Skeletal muscle tissue (tissue), 4 donors: ENCODE results near the gene TRIM14. TPM values are rescaled to one million over a fixed set of nuclear protein-coding genes. Genes with fewer than 3 reads are reported as not detected.

Experiments used
- H3K27ac ChIP-seq: one replicate; pipeline ENCODE4 v1.7.0; 2013; ENCODE audit warnings: mild to moderate bottlenecking, low read depth, low read length, inconsistent platforms
- H3K27me3 ChIP-seq, 3 donors: one replicate each; pipeline ENCODE4 v1.7.0; 2013; ENCODE audit warnings: low read length in 3 of 3; ENCODE audit not compliant: control insufficient read depth in 3 of 3, insufficient read depth in 3 of 3
- H3K36me3 ChIP-seq, 3 donors: one replicate each; pipeline ENCODE4 v1.7.0; 2013; ENCODE audit warnings: low read length in 3 of 3; ENCODE audit not compliant: control insufficient read depth in 3 of 3, insufficient read depth in 3 of 3
- H3K4me1 ChIP-seq, 3 donors: one replicate each; pipeline ENCODE4 v1.7.0; 2013; ENCODE audit warnings: low read length in 3 of 3, mild to moderate bottlenecking in 3 of 3; ENCODE audit not compliant: control insufficient read depth in 3 of 3, insufficient read depth in 3 of 3
- H3K4me3 ChIP-seq, 3 donors: one replicate each; pipeline ENCODE4 v1.7.0; 2013; ENCODE audit warnings: low read length in 3 of 3
- H3K9ac ChIP-seq, 3 donors: one replicate each; pipeline ENCODE4 v1.7.0; 2013; ENCODE audit warnings: low read length in 3 of 3, mild to moderate bottlenecking in 3 of 3, moderate library complexity in 2 of 3, low read depth in 1 of 3
- H3K9me3 ChIP-seq, 3 donors: one replicate each; pipeline ENCODE4 v1.7.0; 2013; ENCODE audit warnings: low read length in 3 of 3; ENCODE audit not compliant: control insufficient read depth in 3 of 3
- total RNA-seq: library from RNA; depleted of rRNA; stranded (reverse); fragments of >200 nt; gene quantifications from one replicate; pipeline ENCODE4 v1.2.3, GENCODE V29; 2014
- donor health status: Osteomylitis.

TRIM14 gene
- total RNA-seq, 1 donor from 2014 or later = 1.0 TPM

DNA sequence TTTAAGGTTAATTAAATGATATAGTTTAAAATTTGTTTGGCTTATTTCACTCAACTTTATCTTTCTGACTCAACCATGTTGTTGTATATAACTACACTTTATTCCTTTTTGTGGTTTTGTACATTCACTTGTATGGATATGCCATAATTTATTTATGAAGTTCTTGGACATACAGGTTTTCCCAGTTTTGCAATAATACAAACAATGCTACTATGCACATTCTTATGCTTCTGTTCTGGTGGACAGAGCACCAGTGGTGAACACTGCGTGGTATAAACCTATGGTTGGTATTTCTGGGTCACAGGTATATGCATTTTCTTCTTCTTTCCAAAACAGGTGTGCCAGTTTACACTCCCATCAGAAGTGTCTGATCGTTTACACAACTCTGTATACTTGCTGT, 35.7 kb upstream of the TRIM14 start:
- H3K4me3 ChIP-seq = no peak overlapping the region
- no peak overlapping the region for H3K27ac ChIP-seq
- H3K9me3 ChIP-seq = no peaks in the 10 kb centered on the region
- H3K4me1 ChIP-seq = no peaks in the 10 kb centered on the region
- no peak overlapping the region for H3K9ac ChIP-seq
- no peaks in the 10 kb centered on the region for H3K36me3 ChIP-seq
- H3K27me3 ChIP-seq = no peaks in the 10 kb centered on the region

GRCh38 chr9:98152526-98152925, 33.5 kb upstream of the TRIM14 start:
- Histone ChIP-seq H3K9ac (no peak overlapping the region), H3K4me1 (no peaks in the 10 kb centered on the region), H3K9me3 (no peaks in the 10 kb centered on the region), H3K27me3 (no peaks in the 10 kb centered on the region), H3K4me3 (no peak overlapping the region), H3K36me3 (no peaks in the 10 kb centered on the region), H3K27ac (no peak overlapping the region)

- H3K36me3 ChIP-seq = no peaks in the 10 kb centered on the region
- no peak overlapping the region for H3K27ac ChIP-seq
- no peaks in the 10 kb centered on the region for H3K4me1 ChIP-seq
- no peak overlapping the region for H3K4me3 ChIP-seq
- H3K9ac ChIP-seq = no peak overlapping the region
- no peaks in the 10 kb centered on the region for H3K9me3 ChIP-seq
- no peaks in the 10 kb centered on the region for H3K27me3 ChIP-seq
Observed at GRCh38 chr9:98150721-98151120, 31.7 kb upstream of the TRIM14 start.

DNA sequence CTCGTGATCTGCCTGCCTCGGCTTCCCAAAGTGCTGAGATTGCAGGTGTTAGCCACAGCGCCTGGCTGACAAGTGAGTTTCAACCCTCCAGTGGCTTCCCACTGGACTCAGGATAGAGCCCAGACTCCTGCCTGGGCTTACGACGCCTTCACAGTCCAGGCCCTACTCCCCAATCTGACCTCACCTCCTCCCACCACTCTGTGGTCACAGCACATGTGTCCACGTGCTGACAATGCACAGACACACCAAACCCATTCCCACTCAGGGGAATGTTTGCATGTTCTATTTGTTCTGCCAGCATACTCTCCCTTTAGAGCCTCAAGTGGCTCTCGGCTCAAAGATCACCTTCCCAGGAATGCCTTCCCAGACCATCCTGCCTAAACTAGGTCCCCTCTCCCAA, 31.1 kb upstream of the TRIM14 start:
- Histone ChIP-seq H3K27ac (no peak overlapping the region), H3K4me3 (no peak overlapping the region), H3K27me3 (no peaks in the 10 kb centered on the region), H3K4me1 (no peaks in the 10 kb centered on the region), H3K36me3 (no peaks in the 10 kb centered on the region), H3K9ac (no peak overlapping the region), H3K9me3 (no peaks in the 10 kb centered on the region)

DNA sequence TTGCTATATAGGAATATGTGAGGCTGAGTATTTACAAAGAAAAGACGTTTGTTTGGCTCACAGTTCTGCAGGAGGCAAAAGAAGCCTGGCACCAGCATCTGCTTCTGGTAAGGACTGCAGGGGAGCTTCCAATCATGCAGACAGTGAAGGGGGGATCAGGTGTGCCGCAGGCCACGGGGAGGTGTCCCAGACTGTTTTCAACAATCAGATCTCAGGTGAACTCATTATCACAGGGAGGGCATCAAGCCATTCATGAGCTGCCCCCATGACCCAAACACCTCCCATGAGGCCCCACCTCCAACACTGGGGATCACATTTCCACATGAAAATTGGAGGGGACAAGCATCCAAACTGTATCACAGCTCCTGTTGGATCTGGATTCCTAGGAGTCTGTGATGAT, 30.4 kb upstream of the TRIM14 start:
- Histone ChIP-seq H3K9me3 (no peaks in the 10 kb centered on the region), H3K9ac (no peak overlapping the region), H3K27ac (no peak overlapping the region)

GRCh38 chr9:98148486-98148885, 29.5 kb upstream of the TRIM14 start:
- H3K9me3 ChIP-seq = no peaks in the 10 kb centered on the region
- H3K27ac ChIP-seq = no peak overlapping the region
- peaks cover 0 to 4% (median 0%) of the 10 kb centered on the region in 3 donors for H3K27me3 ChIP-seq
- H3K9ac ChIP-seq = no peak overlapping the region
- no peaks in the 10 kb centered on the region for H3K36me3 ChIP-seq
- no peaks in the 10 kb centered on the region for H3K4me1 ChIP-seq
- no peak overlapping the region for H3K4me3 ChIP-seq

More for the DNA sequence above, 30.4 kb upstream of the TRIM14 start:
- H3K4me1 ChIP-seq = no peaks in the 10 kb centered on the region
- no peaks in the 10 kb centered on the region for H3K36me3 ChIP-seq
- peaks cover 0 to 4% (median 0%) of the 10 kb centered on the region in 3 donors for H3K27me3 ChIP-seq
- H3K4me3 ChIP-seq = no peak overlapping the region

- H3K9ac ChIP-seq = no peak overlapping the region
- no peaks in the 10 kb centered on the region for H3K9me3 ChIP-seq
- no peak overlapping the region for H3K4me3 ChIP-seq
- H3K4me1 ChIP-seq = no peaks in the 10 kb centered on the region
- H3K27me3 ChIP-seq = peaks cover 0 to 4% (median 0%) of the 10 kb centered on the region in 3 donors
- no peak overlapping the region for H3K27ac ChIP-seq
- no peaks in the 10 kb centered on the region for H3K36me3 ChIP-seq
Observed at GRCh38 chr9:98147582-98147981, 28.6 kb upstream of the TRIM14 start.

DNA sequence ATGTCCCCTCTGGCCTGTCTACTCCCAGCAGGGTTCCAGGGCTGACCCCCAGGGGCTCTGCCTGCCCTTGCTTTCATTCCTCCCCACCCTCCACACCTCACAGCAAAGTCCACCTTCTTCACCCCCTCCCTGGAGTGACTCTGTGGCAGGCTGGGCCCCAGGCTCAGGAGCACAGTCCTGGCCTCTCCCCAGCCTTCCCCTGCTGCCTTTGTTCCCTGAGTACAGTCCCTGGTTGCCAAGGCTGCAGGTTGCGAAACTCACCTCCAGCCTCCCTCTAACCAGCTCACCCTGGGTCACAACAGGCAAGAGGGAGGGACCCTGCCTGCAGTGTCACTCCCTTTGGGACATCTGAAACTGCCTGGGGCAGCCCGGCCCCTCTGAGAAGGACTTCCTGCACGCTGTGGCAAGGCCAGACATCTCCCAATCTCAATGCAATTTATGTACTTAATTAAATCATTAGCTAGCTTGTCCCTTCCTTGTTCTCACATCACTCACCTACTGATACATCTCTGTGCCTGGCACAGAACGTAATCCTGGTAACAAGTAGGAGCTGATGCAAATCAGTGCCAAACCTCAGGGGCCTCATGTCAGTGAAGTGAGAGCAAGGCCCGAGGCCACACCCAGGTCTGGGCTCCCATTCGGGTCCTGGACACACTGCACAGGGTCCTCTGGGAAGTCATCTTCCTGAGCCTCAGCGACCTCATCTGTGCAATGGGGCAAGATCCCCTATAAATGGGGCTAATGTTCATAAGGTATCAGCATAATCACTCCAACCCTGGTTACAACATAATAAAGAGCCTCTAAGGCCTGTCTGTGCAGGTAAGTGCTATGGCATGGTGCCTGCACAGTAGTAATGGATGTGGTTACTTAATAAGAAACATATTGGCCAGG, 27.3 kb upstream of the TRIM14 start:
- H3K9me3 ChIP-seq = no peaks in the 10 kb centered on the region
- H3K27me3 ChIP-seq = peaks cover 0 to 4% (median 0%) of the 10 kb centered on the region in 3 donors
- no peak overlapping the region for H3K27ac ChIP-seq
- H3K4me1 ChIP-seq = no peaks in the 10 kb centered on the region
- H3K36me3 ChIP-seq = no peaks in the 10 kb centered on the region
- H3K9ac ChIP-seq = no peak overlapping the region
- H3K4me3 ChIP-seq = no peak overlapping the region

DNA sequence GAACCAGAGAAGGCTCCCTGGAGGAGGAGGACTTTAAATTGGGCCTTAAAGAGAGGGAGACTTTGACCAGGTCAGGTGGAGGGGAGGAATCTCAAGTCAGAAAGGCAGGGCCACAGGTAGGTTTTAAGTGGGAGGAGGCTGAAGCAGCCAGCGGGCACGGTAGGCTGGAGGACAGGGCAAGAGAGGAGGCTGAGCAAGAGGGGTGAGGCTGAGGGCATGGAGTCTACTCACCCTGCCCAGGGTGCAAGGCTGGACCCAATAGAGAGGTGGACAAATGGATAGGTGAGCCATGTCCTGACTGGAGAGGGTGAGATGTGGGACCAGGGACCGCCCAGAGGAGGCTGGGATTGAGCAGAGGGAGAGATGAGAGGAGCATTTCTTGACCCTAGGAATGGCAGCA, 25.6 kb upstream of the TRIM14 start:
- Histone ChIP-seq H3K27ac (no peak overlapping the region), H3K9me3 (no peaks in the 10 kb centered on the region), H3K9ac (no peak overlapping the region), H3K4me1 (no peaks in the 10 kb centered on the region), H3K27me3 (peaks cover 0 to 4% (median 0%) of the 10 kb centered on the region in 3 donors), H3K36me3 (no peaks in the 10 kb centered on the region), H3K4me3 (no peak overlapping the region)

DNA sequence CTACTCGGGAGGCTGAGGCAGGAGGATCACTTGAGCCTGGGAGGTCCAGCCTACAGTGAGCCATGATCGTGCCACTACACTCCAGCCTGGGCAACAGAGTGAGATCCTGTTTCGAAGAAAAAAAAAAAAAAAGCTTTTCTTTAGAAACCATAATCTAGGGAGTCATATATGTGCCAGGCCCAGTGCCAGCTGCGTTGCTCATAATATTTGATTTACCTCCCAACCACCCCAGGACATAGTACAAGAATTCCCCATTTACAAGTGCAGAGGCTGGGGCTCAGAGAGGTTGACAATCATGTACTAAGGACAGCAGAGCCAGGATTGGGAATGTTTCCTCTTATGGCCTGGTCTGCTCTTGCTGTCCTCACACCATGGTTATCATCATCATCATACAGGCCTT, 25.1 kb upstream of the TRIM14 start:
- no peak overlapping the region for H3K27ac ChIP-seq
- no peak overlapping the region for H3K4me3 ChIP-seq
- peaks cover 0 to 4% (median 0%) of the 10 kb centered on the region in 3 donors for H3K27me3 ChIP-seq
- H3K9me3 ChIP-seq = no peaks in the 10 kb centered on the region
- no peaks in the 10 kb centered on the region for H3K4me1 ChIP-seq
- H3K36me3 ChIP-seq = no peaks in the 10 kb centered on the region
- no peak overlapping the region for H3K9ac ChIP-seq
